GM12801 (cell line): ENCODE results near the gene PALLD.

Experiments used
- CTCF ChIP-seq: IDR thresholded peaks from one replicate; pipeline ENCODE4 v1.5.1; 2011; ENCODE audit warnings: control low read depth; ENCODE audit not compliant: insufficient read length; ENCODE audit errors: extremely low read depth

Gene PALLD

GRCh38 chr4:168474660-168475320 is 22.1 kb upstream of the PALLD start:
- no peak for TF ChIP-seq CTCF

GRCh38 chr4:168475745-168476144 is 21.1 kb upstream of the PALLD start:
- TF ChIP-seq CTCF, result no peak

- TF ChIP-seq CTCF, result no peak
These were observed 18.0 kb upstream of the PALLD start for GRCh38 chr4:168478868-168479267.

GRCh38 chr4:168480931-168481611 is 15.8 kb upstream of the PALLD start:
- no peak for TF ChIP-seq CTCF

GRCh38 chr4:168483811-168484210 is 13.0 kb upstream of the PALLD start:
- no peak for TF ChIP-seq CTCF

GRCh38 chr4:168484626-168485025 is 12.2 kb upstream of the PALLD start:
- TF ChIP-seq CTCF, result no peak

- no peak for TF ChIP-seq CTCF
These were observed 11.5 kb upstream of the PALLD start for GRCh38 chr4:168485156-168485910.
